ENCODE results near the gene ME2.

DNA sequence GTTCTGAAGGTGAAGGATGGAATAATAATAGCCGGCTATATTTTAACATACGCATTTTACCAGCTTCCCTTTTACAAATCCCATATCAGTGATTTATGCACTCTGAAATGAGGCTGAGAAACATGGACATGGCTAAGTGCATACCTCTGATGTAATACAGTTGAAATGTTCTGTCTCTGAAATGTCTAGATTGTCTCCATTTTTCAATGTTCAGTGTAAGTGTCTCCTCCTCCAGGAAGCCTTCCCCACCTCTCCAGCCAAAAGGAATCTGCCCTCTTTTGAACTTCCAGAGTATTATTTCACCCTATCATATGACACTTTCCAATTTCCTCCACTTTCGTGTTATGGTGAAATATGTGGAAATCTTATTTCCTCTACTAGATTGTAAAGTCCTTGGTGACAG lies 29.5 kb upstream of the ME2 start:
- TF ChIP-seq, protein P1, sequence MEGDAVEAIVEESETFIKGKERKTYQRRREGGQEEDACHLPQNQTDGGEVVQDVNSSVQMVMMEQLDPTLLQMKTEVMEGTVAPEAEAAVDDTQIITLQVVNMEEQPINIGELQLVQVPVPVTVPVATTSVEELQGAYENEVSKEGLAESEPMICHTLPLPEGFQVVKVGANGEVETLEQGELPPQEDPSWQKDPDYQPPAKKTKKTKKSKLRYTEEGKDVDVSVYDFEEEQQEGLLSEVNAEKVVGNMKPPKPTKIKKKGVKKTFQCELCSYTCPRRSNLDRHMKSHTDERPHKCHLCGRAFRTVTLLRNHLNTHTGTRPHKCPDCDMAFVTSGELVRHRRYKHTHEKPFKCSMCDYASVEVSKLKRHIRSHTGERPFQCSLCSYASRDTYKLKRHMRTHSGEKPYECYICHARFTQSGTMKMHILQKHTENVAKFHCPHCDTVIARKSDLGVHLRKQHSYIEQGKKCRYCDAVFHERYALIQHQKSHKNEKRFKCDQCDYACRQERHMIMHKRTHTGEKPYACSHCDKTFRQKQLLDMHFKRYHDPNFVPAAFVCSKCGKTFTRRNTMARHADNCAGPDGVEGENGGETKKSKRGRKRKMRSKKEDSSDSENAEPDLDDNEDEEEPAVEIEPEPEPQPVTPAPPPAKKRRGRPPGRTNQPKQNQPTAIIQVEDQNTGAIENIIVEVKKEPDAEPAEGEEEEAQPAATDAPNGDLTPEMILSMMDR (IDR thresholded peaks at IDR 0.05; ENCODE audit: low read length): no peak
- no peak for TF ChIP-seq EZH2 (IDR thresholded peaks at IDR 0.05; ENCODE audit: borderline replicate concordance, low read length)
